Measurements from ENCODE around the gene AQP11. TPM values are rescaled to one million over a fixed set of nuclear protein-coding genes. Genes with fewer than 3 reads are reported as not detected.

Gene AQP11
- total and polyA plus RNA-seq, 10 donors, result 0.11 to 0.74 (median 0.31) TPM

GRCh38 chr11:77658213-77659013 is 68.7 kb downstream of the AQP11 start:
- no peak for TF ChIP-seq POLR2AphosphoS5 (IDR thresholded peaks at IDR 0.05)
- no peak for TF ChIP-seq POLR2A (IDR thresholded peaks at IDR 0.05)
- TF ChIP-seq CTCF (IDR thresholded peaks at IDR 0.05 in 8 of 11, conservative IDR thresholded peaks at IDR 0.05 in 3 of 11), result no peak
- no peak for DNase-seq
- Histone ChIP-seq H3K4me3 (no peak overlapping the region), H3K36me3 (no peaks in the 10 kb centered on the region), H3K9me3 (no peaks in the 10 kb centered on the region), H3K4me1 (peaks cover 0 to 22% (median 11%) of the 10 kb centered on the region in 6 donors), H3K27me3 (replicated peaks in 1 of 7) (no peaks in the 10 kb centered on the region), H3K27ac (no peak overlapping the region)
- WGBS, 5 donors, result 78 to 92% (median 87%) methylated on average over 4 of the region's 4 CpGs
- intact Hi-C loops (cut with DNase I; ENCODE audit: low total_unique reads), result no loop called here

Small RNA genes lying within 50 kb of the gene (small RNA-seq; reads per million reads assigned to genes)
- 0 reads per million in 4 donors for gene RNU7-59P

Other genes starting within 250 kb of the AQP11 start
- gene PAK1, start 115.9 kb upstream of the AQP11 start, total RNA-seq, result 10 to 100 TPM; 31.0 to 76.5 (median 43.1) TPM
- 10 to 100 TPM in 2 of 3 donors, 1 to 10 TPM in 1; 9.3 to 16.4 (median 11.0) TPM for gene PAK1, start 115.9 kb upstream of the AQP11 start, polyA plus RNA-seq
- gene CLNS1A, start 47.8 kb downstream of the AQP11 start, total RNA-seq, result 10 to 100 TPM; 66.2 to 94.4 (median 81.3) TPM
- 100 to 1,000 TPM in 2 of 3 donors, 10 to 100 TPM in 1; 74.0 to 111 (median 107) TPM for gene CLNS1A, start 47.8 kb downstream of the AQP11 start, polyA plus RNA-seq
- gene RSF1, start 230.8 kb downstream of the AQP11 start, total RNA-seq, result 10 to 100 TPM; 64.4 to 82.1 (median 66.9) TPM
- gene RSF1, start 230.8 kb downstream of the AQP11 start, polyA plus RNA-seq, result 1 to 10 TPM; 6.1 to 8.7 (median 6.7) TPM
- 10 to 100 TPM in 6 of 7 donors, 1 to 10 TPM in 1; 9.5 to 23.7 (median 21.4) TPM for gene AAMDC, start 231.2 kb downstream of the AQP11 start, total RNA-seq
- gene AAMDC, start 231.2 kb downstream of the AQP11 start, polyA plus RNA-seq, result 10 to 100 TPM; 22.2 to 37.2 (median 28.0) TPM